ENCODE results near the gene SHISAL1. TPM values are rescaled to one million over a fixed set of nuclear protein-coding genes. Genes with fewer than 3 reads are reported as not detected.
A peak's percentile ranks its signal among the peaks of the same experiment; 100 is the strongest.

The SHISAL1 gene
- 1 to 10 TPM in 1 of 2 donors, under 1 TPM in 1; 0.27 to 8.6 TPM for total RNA-seq
- long read RNA-seq = 0 reads

- intact Hi-C loops (cut with DNase I, micrococcal nuclease) = no loop called here
- ATAC-seq = no peak
Measured at GRCh38 chr22:44312766-44313165, at the start of gene SHISAL1. SHISAL1 (minus strand) TSS chr22:44312951; CDS start chr22:44300945, 12,006 bp downstream.

DNA sequence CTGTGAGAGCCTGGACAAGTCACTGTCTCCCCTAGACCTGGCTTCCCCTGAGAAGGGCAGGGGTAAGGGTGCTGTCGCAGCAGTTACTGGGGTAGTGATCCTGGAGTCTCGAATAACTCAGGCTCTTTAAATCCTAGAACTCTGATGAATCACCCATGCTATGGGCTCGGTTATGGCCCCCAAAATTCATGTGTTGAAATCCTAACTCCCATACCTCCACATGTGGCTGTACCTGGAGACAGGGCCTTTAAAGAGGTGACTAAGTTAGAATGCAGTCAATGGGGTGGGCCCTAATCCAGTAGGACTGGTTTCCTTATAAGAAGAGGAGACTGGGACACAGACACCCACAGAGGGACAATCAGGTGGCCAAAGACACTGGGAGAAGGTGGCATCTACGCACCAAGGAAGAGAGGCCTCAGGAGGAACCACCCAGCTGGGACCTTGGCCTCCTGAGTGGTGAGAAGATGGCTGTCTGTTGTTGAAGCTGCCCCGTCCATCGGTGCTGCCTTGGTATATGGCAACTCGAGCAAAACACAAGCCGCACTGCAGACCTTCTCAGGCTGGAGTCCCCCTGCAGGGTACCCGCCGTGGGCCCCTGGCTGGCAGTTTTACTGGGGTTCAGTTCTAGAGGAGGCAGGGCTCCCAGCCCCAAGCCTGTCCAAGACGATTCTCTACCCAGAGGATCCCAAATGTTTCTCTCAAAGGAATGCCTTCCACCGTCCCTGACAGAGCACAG, 48.8 kb upstream of the SHISAL1 start:
- peak in 1 of 2 donors; percentile 1 for DNase-seq
- intact Hi-C loops (cut with DNase I, micrococcal nuclease) = no loop called here
- no peak for ATAC-seq

More at GRCh38 chr22:44312766-44313165, at the start of gene SHISAL1:
- no peak for DNase-seq

GRCh38 chr22:44360668-44361381, 48.1 kb upstream of the SHISAL1 start:
- ATAC-seq = no peak
- intact Hi-C loops (cut with DNase I, micrococcal nuclease) = no loop called here
- peak in 1 of 2 donors; percentile 11 for DNase-seq

GRCh38 chr22:44360306-44360667, 47.5 kb upstream of the SHISAL1 start:
- DNase-seq (no peak), ATAC-seq (no peak)
- intact Hi-C loops (cut with DNase I, micrococcal nuclease) = no loop called here

DNA sequence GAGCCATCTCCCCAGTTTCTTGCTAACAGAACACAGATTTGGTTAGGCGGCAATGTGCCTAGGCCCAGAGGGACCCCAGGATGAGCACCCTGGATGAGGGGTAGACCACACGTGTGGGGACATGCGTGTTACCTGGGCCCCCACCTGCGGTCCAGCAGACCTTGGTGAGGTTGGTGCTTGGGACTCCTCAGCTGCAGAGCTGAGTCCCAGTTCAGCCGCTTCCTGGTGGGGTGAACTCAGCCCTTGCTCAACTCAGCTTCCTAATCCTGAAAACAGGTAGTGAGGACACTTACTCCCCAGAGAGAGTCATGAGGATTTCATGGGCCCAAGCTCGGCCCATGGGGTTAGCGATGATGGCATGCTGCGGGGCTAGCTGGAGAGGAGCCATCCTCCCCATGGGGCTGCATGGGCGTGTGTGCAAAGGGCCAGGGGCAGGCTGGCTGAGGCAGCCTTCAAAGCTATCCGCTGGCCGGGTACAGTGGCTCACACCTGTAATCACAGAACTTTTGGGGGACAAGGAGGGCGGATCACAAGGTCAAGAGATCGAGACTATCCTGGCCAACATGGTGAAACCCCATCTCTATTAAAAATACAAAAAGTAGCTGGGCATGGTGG, 46.9 kb upstream of the SHISAL1 start:
- intact Hi-C loops (cut with DNase I, micrococcal nuclease) = no loop called here
- peak in 1 of 2 donors; percentile 2 for DNase-seq
- no peak for ATAC-seq

DNA sequence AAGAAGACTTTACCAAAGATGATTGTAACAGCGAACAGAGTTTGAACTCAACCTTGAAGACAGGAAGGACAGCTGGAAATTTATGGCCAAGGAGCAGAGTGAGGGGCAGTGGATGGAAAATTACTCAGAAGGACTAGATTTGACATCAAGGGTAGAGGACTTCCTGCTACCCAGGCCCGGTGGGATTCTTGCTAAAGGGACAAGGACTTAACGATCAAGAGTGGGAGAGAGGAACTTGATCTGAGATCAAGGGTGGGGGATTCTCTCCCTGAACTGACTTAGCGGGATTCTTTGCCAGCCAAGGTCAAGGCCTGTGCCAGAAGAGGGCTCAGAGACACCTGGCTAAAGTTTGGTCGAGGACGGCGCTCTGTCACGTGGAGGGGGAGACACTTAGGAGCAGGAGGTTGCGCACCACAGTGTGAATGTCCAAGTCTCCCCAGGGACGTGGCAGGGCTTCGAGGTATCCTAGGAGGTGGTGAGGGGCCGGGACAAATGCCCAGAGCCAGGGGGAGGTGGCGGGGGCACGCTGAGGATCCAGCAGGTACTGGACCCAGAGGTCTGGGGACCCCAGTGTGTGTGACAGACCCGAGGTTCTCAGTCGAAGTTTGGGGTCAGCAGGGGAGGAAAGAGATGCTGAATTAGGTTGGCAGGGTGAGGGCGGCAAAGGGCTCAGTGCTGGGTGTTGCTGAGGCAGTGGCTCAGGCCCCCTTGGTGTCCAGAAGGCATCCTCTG, 46.1 kb upstream of the SHISAL1 start:
- intact Hi-C loops (cut with DNase I, micrococcal nuclease) = no loop called here
- ATAC-seq (no peak), DNase-seq (peak in 1 of 2 donors; percentile 16)

DNA sequence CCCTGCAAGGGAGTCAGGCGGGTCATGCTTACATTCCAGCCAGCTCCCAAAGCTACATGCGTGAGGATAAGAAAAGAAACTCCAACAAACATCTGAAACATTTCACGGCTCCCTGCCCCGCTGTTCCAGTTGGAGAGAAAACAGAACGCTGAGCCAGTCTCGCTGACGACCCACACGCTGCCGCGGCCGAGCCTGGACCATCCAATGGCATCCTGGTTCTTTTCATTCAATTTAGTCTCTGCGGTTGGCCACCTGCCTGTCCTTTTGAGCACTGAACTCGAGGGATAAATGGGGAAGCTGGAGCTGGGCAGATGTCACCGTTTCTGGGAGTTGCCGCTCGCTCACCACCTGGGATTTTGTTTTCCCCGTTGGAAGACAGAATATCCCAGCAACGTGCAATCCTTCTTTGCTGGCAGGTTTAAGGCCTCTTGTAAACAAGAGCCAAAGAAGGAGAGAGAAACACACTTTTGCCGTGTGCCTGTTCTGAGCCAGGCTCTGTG, 45.3 kb upstream of the SHISAL1 start:
- no peak for ATAC-seq
- intact Hi-C loops (cut with DNase I, micrococcal nuclease) = no loop called here
- peak in 1 of 2 donors; percentile 38 for DNase-seq

- intact Hi-C loops (cut with DNase I, micrococcal nuclease) = no loop called here
- DNase-seq (peak in 1 of 2 donors; percentile 7), ATAC-seq (no peak)
Measured at GRCh38 chr22:44357296-44357965, 44.7 kb upstream of the SHISAL1 start.

GRCh38 chr22:44355716-44356070, 42.9 kb upstream of the SHISAL1 start:
- intact Hi-C loops (cut with DNase I, micrococcal nuclease) = no loop called here
- DNase-seq = peak in 1 of 2 donors; percentile 9
- ATAC-seq = no peak

DNA sequence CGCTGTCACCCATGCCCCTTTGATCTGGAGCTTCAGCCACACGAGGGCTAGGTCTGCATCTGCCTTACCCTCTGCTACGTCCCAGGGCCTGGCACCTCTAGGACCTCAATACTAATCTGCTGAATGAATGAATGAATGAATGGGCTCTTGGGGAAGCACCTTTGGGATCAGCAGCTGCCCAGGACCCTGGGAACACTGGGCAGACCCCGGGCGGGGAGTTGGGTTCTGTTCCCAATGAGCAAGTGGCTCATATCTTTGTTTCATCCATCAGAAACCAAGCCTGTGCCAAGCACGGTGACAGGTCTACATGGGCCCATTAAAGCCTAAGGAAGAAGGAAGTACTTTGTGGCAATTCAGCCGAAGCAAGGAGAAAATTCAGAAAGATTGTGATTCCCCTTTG, 41.5 kb upstream of the SHISAL1 start:
- ATAC-seq (no peak), DNase-seq (peak in 1 of 2 donors; percentile 18)
- intact Hi-C loops (cut with DNase I, micrococcal nuclease) = no loop called here

DNA sequence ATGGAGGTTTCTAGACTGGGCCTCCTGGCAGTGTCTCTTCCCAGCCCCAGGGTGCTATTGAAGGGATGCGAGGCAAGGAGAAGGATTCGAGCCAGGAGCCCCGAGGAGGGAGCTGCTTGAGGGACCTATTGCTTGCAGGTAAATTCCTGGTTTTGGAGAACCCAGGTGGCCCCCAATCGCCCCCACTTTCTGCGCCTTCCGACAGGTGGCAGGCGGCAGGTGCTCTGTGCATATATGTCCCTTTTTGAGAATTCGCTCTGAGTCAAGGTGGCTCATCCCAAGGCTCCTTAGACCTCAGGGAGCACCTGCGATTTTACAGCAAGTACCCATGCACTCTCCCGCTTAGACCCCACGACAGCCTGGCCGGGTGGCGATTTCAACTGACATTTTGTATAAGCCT, 40.3 kb upstream of the SHISAL1 start:
- ATAC-seq = no peak
- DNase-seq = no peak
- intact Hi-C loops (cut with DNase I, micrococcal nuclease) = no loop called here

- intact Hi-C loops (cut with DNase I, micrococcal nuclease) = no loop called here
- no peak for DNase-seq
- ATAC-seq = no peak
Measured at GRCh38 chr22:44352378-44353035, 39.8 kb upstream of the SHISAL1 start.

DNA sequence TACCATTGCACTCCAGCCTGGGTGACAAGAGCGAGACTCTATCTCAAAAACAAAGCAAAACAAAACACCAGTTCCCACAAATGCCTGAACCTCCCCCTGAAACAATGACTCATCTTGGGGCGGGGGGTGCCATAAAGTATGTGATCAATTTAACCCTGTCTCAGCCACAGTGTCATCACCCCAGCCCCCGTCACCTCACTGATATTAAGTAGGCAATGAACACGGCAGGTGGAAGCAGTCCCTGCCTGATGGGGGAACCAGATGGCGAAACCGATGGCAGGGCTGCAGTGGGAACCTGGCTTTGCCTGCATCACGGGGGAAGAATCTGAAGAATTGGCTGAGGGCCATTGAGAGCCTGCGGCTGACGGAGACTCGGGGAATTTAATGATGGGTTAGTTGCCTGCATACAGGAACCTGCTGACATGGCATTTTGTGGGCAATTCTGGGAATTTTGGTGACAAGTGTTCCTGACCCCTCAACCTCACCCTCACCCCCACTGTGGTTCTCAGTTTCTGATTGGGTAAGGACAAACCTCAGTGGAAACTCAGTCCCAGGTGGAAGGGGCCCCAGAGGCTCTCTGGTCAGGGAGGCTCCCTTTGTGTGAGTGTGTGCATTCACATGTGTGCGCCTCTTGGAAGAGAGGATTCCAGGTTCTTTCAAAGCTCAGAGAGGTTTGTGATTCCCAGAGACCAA, 39.1 kb upstream of the SHISAL1 start:
- ATAC-seq = no peak
- intact Hi-C loops (cut with DNase I, micrococcal nuclease) = no loop called here
- DNase-seq = no peak

DNA sequence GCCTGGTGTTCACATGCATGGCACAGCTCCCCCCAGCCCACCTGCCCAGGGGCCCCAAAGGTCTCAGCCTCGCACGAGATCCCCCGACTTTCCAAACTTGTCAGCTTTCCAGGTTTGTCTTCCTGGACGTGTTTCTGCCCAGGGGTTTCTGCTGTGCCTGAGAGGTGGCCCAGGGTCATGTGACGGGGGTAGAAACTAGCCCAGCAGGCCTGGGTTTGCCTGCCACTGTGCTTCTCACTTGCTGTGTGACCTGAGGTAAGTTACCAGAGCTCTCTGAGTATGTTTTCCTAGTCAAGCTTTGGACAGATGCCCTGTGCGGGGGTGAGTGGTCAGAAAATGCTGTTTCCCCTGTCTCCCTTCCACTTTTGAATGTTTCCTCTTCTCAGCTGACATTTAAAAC, 38.3 kb upstream of the SHISAL1 start:
- no peak for ATAC-seq
- DNase-seq = no peak
- intact Hi-C loops (cut with DNase I, micrococcal nuclease) = no loop called here

GRCh38 chr22:44349594-44349993, 36.8 kb upstream of the SHISAL1 start:
- ATAC-seq = no peak
- no peak for DNase-seq
- intact Hi-C loops (cut with DNase I, micrococcal nuclease) = no loop called here

DNA sequence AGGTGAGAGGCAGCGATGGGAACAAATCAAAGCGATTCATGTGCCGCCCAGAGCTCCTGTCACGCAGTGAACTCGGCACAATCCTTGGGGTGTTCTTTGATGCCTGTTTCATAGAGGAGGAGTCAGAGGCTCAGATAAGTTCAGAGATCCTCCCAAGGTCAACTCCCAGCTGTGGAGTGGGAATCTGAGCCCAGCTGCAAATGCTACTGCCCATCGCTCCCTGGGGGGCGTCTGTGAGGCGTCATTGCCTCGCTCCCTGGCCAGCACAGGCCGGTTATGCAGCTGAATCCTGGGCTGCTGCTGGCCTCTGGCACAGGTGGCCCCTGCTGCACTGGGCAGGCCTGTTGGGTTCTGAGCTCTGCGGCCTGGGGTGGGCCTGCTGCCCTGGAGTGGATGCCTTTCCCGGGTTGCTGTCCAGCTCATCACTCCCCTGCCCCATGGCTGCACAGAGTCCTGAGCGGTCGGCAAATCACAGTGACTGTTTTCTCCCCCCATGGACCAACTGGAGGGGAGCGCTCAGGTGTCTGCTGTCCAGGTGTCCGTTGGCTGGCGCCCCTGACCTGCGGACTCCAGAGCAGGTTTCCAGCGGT, 36.3 kb upstream of the SHISAL1 start:
- intact Hi-C loops (cut with DNase I, micrococcal nuclease) = no loop called here
- DNase-seq = no peak
- ATAC-seq = no peak

DNA sequence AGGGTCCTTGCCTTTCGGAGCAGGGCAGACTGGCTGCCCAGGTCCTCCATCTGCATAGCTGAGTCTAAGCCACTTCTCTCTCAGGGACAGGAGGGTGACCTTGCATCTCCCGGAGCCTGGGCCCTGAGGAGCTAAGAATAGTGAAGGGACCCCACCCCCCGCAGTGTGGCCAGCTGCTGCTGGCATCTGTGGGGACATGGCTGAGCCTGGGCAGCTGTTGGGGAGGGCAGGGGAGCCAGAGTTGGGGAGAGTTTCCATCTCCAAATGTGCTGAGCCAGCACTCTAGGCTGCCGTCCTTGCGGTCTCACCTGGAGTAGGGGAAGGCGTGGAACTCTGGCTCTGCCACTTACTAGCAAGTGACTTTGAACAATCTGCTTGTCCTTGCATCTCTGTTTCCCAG, 34.8 kb upstream of the SHISAL1 start:
- ATAC-seq = no peak
- intact Hi-C loops (cut with DNase I, micrococcal nuclease) = no loop called here
- DNase-seq = no peak
